ENCODE measurements around the gene PPFIBP1. TPM values are rescaled to one million over a fixed set of nuclear protein-coding genes. Genes with fewer than 3 reads are reported as not detected.
"Not testable (repeated sequence)": the region's sequence is repeated elsewhere in the genome, so short reads cannot be mapped to it uniquely, and the experiment has no call there.

The PPFIBP1 gene
- total RNA-seq, 1 donor, result 20.2 TPM

- DNase-seq (ENCODE audit: low read depth in 2 of 3, low spot score in 2 of 3), result no peak
Observed at GRCh38 chr12:27696864-27697564, 173.0 kb downstream of the PPFIBP1 start.

GRCh38 chr12:27703720-27704452, 179.9 kb downstream of the PPFIBP1 start:
- peak in 2 of 3 donors; percentile 66 to 85 for DNase-seq (ENCODE audit: low read depth in 2 of 3, low spot score in 2 of 3)

GRCh38 chr12:27705263-27705662, 181.3 kb downstream of the PPFIBP1 start:
- no peak for DNase-seq (ENCODE audit: low read depth in 2 of 3, low spot score in 2 of 3)

GRCh38 chr12:27707216-27707615, 183.2 kb downstream of the PPFIBP1 start:
- no peak for DNase-seq (ENCODE audit: low read depth in 2 of 3, low spot score in 2 of 3)

- no peak for DNase-seq (ENCODE audit: low read depth in 2 of 3, low spot score in 2 of 3)
Observed at GRCh38 chr12:27709212-27709931, 185.4 kb downstream of the PPFIBP1 start.

GRCh38 chr12:27709932-27710591, 186.1 kb downstream of the PPFIBP1 start:
- DNase-seq (ENCODE audit: low read depth in 2 of 3, low spot score in 2 of 3), result peak in 1 of 3 donors; percentile 28

- DNase-seq (ENCODE audit: low read depth in 2 of 3, low spot score in 2 of 3), result peak; percentile 80 to 94 (median 92)
Observed at GRCh38 chr12:27710592-27711316, 186.7 kb downstream of the PPFIBP1 start, which contains the start of gene MRPS35. TSS of gene MRPS35 (plus strand) at chr12:27710832. CDS start at chr12:27710844, 12 bp downstream.

- no peak for DNase-seq (ENCODE audit: low read depth in 2 of 3, low spot score in 2 of 3)
Observed at GRCh38 chr12:27711317-27711682, 187.3 kb downstream of the PPFIBP1 start.

GRCh38 chr12:27711967-27712366, 188.0 kb downstream of the PPFIBP1 start:
- DNase-seq (ENCODE audit: low read depth in 2 of 3, low spot score in 2 of 3), result no peak

- no peak for DNase-seq (ENCODE audit: low read depth in 2 of 3, low spot score in 2 of 3)
Observed at GRCh38 chr12:27723212-27723611, 199.2 kb downstream of the PPFIBP1 start.

- DNase-seq (ENCODE audit: low read depth in 2 of 3, low spot score in 2 of 3), result no peak
Observed at GRCh38 chr12:27730097-27730588, 206.1 kb downstream of the PPFIBP1 start.

- peak in 1 of 3 donors; percentile 9 for DNase-seq (ENCODE audit: low read depth in 2 of 3, low spot score in 2 of 3)
Observed at GRCh38 chr12:27732281-27732680, 208.3 kb downstream of the PPFIBP1 start.

- DNase-seq (ENCODE audit: low read depth in 2 of 3, low spot score in 2 of 3), result peak in 2 of 3 donors; percentile 22 to 63
Observed at GRCh38 chr12:27733052-27733656, 209.1 kb downstream of the PPFIBP1 start.

GRCh38 chr12:27733791-27734190, 209.8 kb downstream of the PPFIBP1 start:
- DNase-seq (ENCODE audit: low read depth in 2 of 3, low spot score in 2 of 3), result no peak

GRCh38 chr12:27734321-27734720, 210.3 kb downstream of the PPFIBP1 start:
- DNase-seq (ENCODE audit: low read depth in 2 of 3, low spot score in 2 of 3), result not testable (repeated sequence)

- no peak for DNase-seq (ENCODE audit: low read depth in 2 of 3, low spot score in 2 of 3)
Observed at GRCh38 chr12:27743601-27744000, 219.6 kb downstream of the PPFIBP1 start.

Data from hematopoietic multipotent progenitor cell (in vitro differentiated cells).